ENCODE measurements around the gene ZNF341.
A peak's percentile ranks its signal among the peaks of the same experiment; 100 is the strongest.
"Not testable (repeated sequence)": the region's sequence is repeated elsewhere in the genome, so short reads cannot be mapped to it uniquely, and the experiment has no call there.

The ZNF341 gene

DNA sequence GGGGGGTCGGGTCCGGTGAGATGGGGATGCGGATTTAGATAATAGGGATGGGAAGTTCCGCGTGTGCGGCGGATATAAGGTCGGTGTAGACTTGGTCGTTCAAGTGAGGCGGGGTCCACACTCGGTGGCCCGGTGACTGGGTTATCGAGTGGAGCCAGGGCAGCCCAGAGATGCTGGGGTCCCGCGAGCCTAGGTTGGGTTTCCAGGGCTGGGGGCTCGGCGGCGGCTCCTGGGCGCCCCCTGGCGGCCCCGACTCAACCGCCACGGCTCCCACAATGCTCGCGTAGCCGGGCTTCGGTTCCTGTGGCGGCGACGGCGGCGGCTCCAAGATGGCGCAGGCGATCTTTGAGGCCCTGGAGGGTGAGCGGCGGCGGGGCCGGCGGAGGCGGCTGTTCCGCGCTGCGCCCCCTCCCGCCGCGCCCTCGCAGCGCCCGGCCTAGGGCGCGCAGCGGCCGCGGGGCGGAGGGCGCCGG lies at the start of gene ZNF341:
ZNF341 (plus strand) TSS at position 304 of the 473 bp plus-strand sequence; CDS start at position 330, 26 bp downstream.
- DNase-seq: peak; percentile 91

- DNase-seq: no peak
Observed at GRCh38 chr20:33684533-33685327, 47.1 kb upstream of the ZNF341 start.

DNA sequence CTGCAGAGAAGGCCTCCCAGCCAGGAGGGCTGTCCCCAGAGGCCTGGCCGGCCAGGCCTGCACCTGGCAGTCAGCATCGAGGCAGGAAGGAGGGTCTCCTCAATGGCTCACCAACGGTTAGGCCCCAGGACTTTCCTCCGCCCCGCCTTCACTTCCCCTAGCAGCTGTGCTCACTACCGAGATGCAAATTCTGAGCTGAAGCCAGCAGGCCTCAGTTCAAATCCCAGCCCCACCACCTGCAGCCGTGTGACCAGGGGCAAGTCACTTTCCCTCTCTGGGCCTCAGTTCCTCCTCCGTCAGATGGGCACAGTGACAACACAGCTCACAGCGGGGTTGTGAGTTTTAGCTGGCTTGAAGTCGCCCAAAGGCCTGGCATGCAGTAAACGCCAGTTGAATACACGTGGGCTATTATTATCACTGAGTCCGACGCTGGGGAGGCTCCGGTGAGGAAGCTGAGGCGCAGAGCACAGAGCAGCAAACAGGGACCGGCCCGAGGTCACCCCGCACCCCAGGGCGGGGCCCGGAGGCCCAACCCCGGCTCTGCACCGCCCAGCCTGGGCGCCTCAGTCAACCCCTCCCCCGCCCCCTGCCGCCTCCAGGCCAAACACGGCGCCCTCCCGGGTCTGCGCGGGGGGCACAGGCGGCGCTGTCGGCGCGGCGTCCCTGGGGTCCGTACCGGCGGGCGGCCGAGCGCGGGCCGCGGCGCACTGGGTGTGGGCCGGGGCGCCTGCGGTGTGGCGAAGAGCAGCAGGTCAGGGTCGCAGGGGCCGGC lies 46.3 kb upstream of the ZNF341 start:
- DNase-seq: peak; percentile 76

DNA sequence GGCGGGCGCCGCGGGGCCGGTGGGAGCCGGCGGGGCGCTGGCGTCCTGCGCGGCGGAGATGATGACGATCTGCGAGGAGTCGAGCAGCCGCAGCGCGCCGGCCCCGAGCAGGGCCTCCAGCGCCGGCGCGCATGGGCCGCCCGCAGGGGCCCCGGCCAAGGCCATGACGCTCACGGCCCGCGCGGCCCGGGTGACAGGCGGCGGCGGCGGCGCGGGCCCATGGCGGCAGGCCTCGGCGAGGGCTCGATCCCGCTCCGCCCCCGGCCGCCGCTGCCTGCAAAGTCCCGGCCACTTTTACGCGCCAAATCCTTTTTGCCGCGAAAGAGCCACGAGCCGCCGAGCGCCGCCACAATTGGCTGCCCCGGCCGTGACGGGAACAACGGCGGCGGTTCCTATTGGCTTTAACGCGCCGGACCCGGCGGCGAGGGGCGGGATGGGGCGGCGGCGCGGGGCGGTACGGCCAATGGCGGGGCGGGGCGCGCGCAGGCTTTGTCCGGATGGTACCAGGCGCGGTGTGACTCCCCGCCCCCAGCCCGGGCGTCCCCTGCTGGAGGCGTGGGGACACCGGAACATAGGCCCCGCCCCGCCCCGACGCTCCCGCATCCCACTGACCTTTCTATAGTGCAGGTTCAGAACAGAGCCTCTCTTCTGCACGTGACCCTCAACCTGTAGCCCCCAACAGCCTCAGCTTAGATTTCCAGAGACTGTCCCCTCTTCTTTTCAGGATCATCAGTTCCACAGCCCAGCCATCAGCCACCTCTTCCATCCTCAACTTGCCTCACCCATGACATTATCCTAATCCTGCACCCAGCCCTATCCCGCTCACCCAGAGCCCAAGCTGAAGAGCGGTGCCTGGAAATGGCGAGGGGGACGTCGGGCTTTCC lies 45.5 kb upstream of the ZNF341 start, which contains the start of gene E2F1:
E2F1 (minus strand) TSS at position 286 of the 884 bp plus-strand sequence; CDS start at position 165, 121 bp downstream.
- peak; percentile 95 for DNase-seq

- no peak for DNase-seq
Observed at GRCh38 chr20:33686984-33687366, 44.8 kb upstream of the ZNF341 start.

GRCh38 chr20:33687370-33687915 lies 44.4 kb upstream of the ZNF341 start:
- DNase-seq: no peak

DNA sequence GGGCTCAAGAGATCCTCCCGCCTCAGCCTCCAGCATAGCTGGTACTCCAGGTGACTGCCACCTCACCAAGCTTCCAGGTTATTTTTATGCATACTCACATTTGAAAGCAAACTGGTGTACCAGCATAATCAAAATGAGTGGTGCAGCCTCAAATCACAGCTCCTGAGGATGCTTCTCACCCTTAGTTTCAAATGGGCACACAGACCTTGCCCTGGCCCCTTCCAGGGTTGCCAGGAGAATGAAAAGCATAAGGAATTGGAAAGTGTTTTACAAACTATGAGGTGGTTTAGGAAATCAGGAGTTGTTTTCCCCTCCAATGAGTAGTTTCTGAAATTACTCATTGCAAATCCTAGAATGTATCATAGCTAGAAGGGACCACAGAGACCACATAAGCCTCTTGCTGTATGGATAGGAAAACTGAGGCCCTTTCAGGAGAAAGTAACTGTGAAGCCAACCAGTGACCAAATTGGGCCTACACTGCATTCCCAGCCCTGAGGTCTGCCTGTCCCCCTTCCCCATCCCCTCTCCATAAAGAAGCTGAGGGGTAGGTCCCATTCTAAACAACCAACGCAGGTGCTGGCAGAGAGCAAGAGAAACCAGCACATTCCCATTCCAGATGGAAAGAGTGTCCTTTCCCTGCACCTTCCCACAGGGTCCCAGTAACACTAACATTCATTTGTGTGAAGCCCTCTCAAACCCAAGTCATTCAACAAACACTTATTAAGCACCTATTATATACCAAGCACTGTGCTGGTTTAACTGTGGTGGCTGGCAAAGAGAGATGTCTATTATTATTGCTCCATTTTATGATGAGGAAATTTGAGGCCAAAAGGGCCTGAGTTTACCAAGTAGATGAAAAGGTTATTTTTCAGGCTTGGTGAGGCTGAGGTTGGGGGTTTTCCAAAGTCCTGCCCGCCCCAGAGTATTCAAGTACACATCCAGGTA lies 43.5 kb upstream of the ZNF341 start:
- no peak for DNase-seq

DNA sequence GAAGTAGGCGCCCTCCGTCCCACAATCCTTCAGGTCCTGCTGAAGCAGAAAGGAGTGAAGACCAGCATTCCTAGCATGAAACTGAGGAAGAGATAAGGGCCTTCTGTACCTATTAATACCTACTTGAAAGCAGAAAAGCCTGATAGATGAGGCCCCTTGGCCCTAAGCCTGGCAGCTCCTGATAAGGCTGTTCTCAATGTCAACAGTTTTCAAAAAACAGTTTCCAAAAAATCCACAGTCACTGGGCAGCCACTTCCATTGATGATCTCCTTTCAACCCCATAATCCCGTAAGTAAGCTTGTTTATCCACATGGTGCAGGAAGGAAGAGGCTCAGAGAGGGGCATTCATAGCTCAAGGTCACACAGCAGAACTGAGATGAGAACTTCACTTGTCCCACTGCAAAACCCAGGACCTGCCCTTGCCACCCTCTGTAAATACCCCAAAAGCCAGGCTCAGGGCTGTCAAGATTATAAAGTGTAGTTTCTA lies 42.8 kb upstream of the ZNF341 start:
- no peak for DNase-seq

DNA sequence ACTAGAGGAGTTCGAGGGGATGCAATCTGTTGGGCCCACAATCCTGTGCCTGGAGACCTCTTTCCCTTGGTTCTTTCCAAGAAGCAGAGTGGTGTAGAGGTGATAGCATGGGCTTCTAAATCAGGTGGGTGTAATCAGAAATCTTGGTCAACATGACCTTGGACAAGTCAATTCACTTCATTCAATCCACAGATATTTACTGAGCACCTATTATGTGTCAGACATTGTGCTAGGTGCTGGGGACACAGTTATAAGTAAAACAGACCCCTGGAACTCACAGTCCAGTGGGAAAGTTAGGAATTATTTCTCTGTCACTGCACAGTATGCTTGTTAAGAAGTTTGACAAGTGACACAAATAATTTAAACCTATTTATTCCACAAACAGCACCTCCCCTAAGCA lies 42.3 kb upstream of the ZNF341 start:
- DNase-seq: no peak

- DNase-seq: peak; percentile 63
Observed at GRCh38 chr20:33689973-33690372, 41.8 kb upstream of the ZNF341 start.

DNA sequence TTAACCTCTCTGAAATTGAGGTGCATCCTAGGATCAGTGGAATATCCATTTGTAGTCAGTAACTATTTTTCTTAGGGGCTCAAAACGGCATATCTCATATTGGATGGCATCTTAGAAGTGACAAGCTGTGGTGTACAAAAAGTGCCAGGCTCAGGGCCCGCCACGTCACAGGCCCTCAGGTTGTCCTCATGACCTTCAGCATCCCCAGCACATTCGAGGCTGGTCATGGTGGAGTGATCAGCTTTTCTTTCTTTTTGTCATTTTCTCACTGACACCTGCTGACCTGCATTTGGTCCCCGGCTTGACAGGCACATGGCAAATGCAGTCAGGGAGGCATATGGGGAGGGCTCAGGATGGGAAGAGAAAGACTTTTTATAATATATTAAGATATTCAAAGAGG lies 38.5 kb upstream of the ZNF341 start:
- no peak for DNase-seq

DNA sequence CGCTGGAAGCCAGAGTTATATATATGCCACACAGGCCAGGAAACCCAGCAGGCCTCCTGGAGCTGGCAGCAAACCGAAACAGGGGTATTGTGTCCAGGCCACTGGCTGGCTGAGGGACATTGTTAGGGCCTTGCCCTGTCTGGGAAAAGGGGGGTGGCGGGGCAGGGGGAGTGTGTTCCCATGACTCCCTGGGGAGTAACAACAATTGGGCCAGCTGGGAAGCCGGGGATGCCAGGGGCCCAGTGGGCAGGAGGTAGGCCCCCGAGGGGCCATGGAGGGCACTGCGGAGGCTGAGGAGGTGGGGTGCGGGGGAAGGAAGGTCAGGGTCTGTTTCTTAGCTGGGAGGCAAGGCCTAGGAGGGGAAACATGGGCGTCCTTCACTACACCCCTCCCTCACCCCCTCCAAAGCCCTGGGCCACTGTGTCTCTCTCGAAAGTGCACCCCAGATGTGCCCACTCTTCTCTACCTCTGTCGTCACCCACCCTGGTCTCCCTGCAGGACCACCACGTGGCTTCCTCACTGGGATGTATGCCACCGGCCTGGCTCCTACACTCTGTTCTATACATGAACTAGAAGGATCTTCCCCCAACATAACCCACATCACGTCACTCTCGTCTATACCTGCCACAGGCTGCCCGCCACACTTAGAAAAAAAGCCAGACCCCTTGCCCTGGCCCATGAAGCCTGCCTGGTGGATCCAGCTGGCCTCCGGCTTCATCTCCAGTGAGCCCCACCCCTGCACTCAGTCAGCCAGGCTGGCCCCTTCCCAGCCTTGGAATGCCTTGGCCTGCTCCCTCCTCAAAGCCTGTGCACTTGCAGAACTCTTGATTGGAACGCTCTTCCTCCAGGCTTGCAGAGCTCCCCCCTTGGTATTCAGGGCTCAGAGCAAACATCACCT lies 37.8 kb upstream of the ZNF341 start:
- no peak for DNase-seq

DNA sequence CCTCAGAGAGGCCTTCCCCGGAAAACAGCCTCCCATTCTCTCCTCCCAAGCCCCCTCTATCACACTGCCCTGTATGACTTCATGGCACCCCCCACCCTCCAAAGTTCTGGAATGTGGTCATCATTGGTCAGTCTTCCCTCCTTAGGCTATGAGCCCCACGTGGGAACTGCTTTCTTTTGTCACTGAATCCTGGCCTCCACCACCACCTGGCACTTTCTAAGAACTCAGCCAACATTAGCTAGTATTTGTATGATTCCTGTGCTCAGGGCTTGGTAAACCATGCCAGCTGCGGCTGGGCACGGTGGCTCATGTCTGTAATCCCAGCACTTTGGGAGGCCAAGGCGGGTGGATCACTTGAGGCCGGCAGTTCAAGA lies 37.2 kb upstream of the ZNF341 start:
- DNase-seq: no peak

DNA sequence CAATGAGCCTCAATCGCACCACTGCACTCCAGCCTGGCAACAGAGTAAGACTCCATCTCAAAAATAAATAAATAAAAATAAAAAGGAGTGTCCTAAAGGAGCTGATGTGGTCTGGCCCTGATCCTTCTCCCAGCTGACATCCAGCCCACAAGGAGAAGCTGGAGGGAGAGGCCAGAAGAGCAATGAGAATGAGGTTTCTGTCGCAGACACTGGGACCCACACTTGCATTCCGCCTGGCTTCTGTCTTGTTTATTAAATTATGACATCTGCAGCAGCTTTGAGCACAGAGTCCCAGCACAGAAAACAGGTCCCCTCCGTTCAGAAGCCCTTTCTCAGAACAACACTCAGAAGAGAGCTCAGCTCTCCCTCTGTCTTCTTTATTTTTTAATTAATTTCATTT lies 35.3 kb upstream of the ZNF341 start:
- no peak for DNase-seq

DNA sequence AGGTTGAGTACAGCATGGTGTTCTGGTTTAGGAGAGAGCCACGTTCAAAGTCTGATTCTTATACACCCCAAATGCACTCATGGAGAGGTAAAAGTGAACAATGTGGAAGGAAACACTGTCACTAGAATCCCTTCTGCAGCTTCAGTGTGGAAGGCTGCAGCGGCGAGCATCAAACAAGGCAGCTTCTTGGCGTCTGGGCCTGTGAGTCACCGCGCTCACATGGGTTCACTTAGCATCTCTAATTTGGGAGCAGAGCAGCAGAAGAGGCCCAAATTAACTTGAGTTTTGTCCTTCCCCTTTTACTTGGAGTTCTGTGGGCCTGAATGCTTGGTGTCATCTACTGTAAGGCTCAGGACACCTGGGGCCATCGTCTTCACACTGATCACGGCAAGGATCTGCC lies 34.7 kb upstream of the ZNF341 start:
- DNase-seq: no peak

GRCh38 chr20:33698966-33699365 lies 32.8 kb upstream of the ZNF341 start:
- not testable (repeated sequence) for DNase-seq

DNA sequence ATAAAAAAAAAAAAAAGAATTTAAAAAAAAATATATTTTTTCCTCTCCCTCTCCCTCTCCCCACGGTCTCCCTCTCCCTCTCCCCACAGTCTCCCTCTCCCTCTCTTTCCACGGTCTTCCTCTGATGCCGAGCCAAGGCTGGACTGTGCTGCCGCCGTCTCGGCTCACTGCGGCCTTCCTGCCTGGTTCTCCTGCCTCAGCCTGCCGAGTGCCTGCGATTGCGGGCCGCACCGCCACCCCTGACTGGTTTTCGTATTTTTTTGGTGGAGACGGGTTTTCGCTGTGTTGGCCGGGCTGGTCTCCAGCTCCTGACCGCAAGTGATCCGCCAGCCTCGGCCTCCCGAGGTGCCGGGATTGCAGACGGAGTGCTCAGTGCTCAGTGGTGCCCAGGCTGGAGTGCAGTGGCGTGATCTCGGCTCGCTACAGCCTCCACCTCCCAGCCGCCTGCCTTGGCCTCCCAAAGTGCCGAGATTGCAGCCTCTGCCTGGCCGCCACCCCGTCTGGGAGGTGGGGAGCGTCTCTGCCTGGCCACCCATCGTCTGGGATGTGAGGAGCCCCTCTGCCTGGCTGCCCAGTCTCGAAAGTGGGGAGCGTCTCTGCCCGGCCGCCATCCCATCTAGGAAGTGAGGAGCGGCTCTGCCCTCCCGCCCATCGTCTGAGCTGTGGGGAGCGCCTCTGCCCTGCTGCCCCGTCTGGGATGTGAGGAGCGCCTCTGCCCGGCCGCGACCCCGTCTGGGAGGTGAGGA lies 30.9 kb upstream of the ZNF341 start:
- not testable (repeated sequence) for DNase-seq

- no peak for DNase-seq
Observed at GRCh38 chr20:33701629-33702450, 30.0 kb upstream of the ZNF341 start.

DNA sequence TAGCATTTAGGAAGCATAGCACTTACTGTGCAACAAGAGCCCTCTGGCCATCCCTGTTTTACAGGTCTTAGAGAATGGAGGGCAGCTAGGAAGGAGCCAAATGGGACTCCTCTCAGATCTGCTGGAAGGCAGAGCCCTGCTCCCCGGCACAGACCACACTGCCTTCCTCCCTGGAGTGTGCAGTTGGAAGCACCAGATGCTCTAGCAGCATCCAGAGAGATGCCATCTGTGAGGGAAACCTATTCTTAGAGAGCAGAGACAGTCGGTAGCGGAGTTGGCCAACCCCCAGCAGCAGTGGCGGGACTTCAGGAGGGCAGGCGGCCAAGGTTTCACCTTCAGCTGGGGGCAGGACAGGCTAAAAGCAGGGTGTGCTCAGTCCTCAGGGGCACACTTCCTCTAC lies 28.9 kb upstream of the ZNF341 start:
- no peak for DNase-seq
